Stomach smooth muscle (tissue), 2 donors: ENCODE measurements around the gene VPS8.

ENCODE experiments used
- H3K27ac ChIP-seq: one replicate; pipeline ENCODE4 v1.7.0; 2013; ENCODE audit warnings: mild to moderate bottlenecking, low read length, inconsistent platforms
- H3K27me3 ChIP-seq, 2 donors: one replicate each; pipeline ENCODE4 v1.7.0; 2013; ENCODE audit warnings: low read length in 2 of 2; ENCODE audit not compliant: insufficient read depth in 2 of 2, control insufficient read depth in 1 of 2
- H3K36me3 ChIP-seq, 2 donors: one replicate each; pipeline ENCODE4 v1.7.0; 2013; ENCODE audit warnings: low read length in 2 of 2; ENCODE audit not compliant: control insufficient read depth in 2 of 2, insufficient read depth in 2 of 2
- H3K4me1 ChIP-seq: one replicate; pipeline ENCODE4 v1.7.0; 2013; ENCODE audit warnings: low read length; ENCODE audit not compliant: control insufficient read depth, insufficient read depth
- H3K4me3 ChIP-seq, 2 donors: one replicate each; pipeline ENCODE4 v1.7.0; 2013; ENCODE audit warnings: low read length in 2 of 2
- H3K9ac ChIP-seq, 2 donors: one replicate each; pipeline ENCODE4 v1.7.0; 2013; ENCODE audit warnings: low read length in 2 of 2, mild to moderate bottlenecking in 1 of 2
- H3K9me3 ChIP-seq, 2 donors: one replicate each; pipeline ENCODE4 v1.7.0; 2013; ENCODE audit warnings: low read length in 2 of 2; ENCODE audit not compliant: control insufficient read depth in 2 of 2
- donor health status: healthy.
- donor health status: Pancreatic carcinoma.

VPS8 gene

DNA sequence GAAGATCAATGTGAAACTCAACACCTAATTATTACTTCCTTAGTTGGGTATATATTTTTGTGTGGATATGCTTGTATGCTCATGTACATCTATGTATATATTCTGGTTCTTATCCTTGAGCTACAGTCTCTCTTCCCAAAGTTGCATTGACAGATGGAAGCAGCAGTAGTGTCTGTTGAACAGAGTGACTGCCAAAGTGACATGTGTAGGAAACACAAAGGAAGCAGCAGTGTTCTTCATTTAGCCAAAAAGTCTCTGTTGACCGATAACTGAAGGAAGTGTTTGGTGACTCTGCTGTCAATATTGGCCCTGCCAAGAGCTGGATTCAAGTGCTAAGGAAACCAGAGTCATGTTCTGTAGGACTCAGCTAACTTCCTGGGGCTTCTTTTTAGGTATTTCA, 217.1 kb downstream of the VPS8 start:
- Histone ChIP-seq H3K4me3 (no peak overlapping the region), H3K27ac (no peak overlapping the region), H3K4me1 (no peaks in the 10 kb centered on the region), H3K36me3 (peaks cover 0 to 14% of the 10 kb centered on the region in 2 donors), H3K27me3 (no peaks in the 10 kb centered on the region), H3K9me3 (no peaks in the 10 kb centered on the region), H3K9ac (no peak overlapping the region)

DNA sequence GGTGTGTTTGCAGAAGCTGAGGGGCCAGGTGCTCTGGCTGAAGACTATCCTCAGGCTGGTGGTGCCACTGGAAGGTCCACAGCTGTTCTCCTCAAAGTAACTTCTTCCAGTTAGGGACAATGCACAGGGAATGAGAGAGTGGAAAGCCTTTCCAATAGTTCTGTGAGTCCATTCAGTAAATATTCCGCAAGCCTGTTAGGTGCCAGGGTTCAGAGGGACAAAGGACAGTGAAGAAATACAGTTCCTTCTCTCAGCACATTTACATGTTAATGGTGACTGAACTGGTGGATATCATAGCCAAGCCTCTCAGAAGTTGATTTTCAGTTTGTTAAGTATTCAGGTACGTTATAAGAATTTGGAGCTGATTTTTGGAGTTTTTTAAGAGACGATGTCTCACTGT, 218.4 kb downstream of the VPS8 start:
- Histone ChIP-seq H3K27me3 (no peaks in the 10 kb centered on the region), H3K4me1 (no peaks in the 10 kb centered on the region), H3K9me3 (no peaks in the 10 kb centered on the region), H3K27ac (no peak overlapping the region), H3K9ac (no peak overlapping the region), H3K4me3 (no peak overlapping the region), H3K36me3 (peaks cover 0 to 14% of the 10 kb centered on the region in 2 donors)

DNA sequence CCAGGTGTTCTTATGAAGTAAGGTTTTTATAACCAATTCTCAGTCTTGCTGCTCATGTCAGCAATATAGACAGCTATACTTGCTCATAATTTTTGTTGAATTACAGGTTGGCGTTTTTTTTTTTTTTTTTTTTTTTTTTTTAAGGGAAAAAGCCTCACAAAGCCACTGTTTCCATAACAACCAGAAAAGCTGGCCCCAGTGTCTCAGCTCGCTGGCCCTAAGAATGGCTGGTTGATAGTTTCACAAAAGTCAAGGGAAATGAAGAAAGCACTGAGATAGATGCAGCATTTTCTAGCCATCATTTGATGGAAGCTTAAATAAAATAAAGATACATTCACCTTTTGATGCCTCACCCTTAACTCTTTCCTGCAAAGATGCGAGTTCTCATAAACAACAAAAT, 219.0 kb downstream of the VPS8 start:
- Histone ChIP-seq H3K9me3 (no peaks in the 10 kb centered on the region), H3K27me3 (no peaks in the 10 kb centered on the region), H3K4me1 (no peaks in the 10 kb centered on the region), H3K4me3 (no peak overlapping the region), H3K9ac (no peak overlapping the region), H3K27ac (no peak overlapping the region), H3K36me3 (peaks cover 0 to 14% of the 10 kb centered on the region in 2 donors)

DNA sequence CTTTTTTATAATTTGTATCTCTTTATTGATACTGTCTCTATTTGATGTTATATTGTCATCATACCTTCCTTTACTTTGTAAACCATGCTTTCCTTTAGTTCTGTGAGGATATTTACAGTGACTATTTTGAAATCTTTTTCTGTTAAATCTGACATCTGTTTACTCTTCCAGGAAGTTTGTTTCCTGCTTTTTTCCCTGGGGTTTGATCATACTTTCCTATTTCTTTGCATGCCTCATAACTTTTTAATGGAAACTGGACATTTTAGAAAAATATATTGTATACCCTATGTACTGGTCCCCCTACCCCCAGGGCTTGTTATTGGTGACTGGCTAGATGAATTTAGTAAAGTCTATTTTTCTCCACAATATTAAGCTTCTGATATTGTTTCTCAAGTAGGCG, 225.8 kb downstream of the VPS8 start:
- no peak overlapping the region for H3K27ac ChIP-seq
- no peaks in the 10 kb centered on the region for H3K36me3 ChIP-seq
- H3K4me3 ChIP-seq = no peak overlapping the region
- no peaks in the 10 kb centered on the region for H3K27me3 ChIP-seq
- H3K4me1 ChIP-seq = no peaks in the 10 kb centered on the region
- no peak overlapping the region for H3K9ac ChIP-seq
- no peaks in the 10 kb centered on the region for H3K9me3 ChIP-seq

DNA sequence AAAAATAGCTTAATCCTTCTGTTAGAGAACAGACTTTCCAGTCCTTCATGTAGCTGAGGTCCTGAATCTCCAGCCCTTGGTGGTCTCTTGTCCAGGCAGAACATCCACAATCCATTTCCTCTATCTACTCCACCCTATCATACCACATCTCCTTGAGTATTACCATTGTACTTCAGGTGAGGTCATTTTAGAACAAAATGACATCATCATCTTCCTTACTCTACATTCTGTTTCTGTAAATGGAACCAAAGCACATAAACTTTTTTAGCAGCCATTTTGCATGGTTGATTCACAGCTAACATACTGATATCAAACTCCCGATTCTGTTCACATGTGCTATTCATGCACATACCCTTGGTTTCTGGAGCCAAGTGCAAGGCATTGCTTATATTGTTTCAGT, 228.5 kb downstream of the VPS8 start:
- H3K4me3 ChIP-seq = no peak overlapping the region
- no peaks in the 10 kb centered on the region for H3K9me3 ChIP-seq
- no peaks in the 10 kb centered on the region for H3K4me1 ChIP-seq
- H3K36me3 ChIP-seq = no peaks in the 10 kb centered on the region
- no peak overlapping the region for H3K9ac ChIP-seq
- no peak overlapping the region for H3K27ac ChIP-seq
- H3K27me3 ChIP-seq = no peaks in the 10 kb centered on the region

DNA sequence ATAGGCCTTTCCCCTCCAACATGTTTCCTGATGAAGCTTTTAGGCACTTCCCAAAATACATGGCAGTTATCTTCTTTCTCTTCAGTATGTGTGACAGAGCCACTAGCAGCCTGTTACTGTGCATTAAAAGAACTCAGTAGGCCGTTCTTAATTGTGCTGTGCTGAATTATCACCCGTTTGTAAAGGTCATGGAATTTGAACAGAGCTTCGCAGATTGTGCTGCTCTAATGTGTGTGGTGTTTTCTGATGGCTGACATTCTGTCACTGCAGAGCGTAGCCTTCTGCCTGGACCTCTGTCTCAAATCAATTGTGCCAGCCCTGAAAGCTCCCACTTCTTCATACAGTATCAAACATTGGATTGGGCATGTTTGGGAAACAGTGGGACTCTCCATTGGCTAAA, 229.6 kb downstream of the VPS8 start:
- H3K9me3 ChIP-seq = no peaks in the 10 kb centered on the region
- H3K27me3 ChIP-seq = no peaks in the 10 kb centered on the region
- H3K4me1 ChIP-seq = no peaks in the 10 kb centered on the region
- no peak overlapping the region for H3K27ac ChIP-seq
- H3K9ac ChIP-seq = no peak overlapping the region
- H3K36me3 ChIP-seq = no peaks in the 10 kb centered on the region
- no peak overlapping the region for H3K4me3 ChIP-seq

DNA sequence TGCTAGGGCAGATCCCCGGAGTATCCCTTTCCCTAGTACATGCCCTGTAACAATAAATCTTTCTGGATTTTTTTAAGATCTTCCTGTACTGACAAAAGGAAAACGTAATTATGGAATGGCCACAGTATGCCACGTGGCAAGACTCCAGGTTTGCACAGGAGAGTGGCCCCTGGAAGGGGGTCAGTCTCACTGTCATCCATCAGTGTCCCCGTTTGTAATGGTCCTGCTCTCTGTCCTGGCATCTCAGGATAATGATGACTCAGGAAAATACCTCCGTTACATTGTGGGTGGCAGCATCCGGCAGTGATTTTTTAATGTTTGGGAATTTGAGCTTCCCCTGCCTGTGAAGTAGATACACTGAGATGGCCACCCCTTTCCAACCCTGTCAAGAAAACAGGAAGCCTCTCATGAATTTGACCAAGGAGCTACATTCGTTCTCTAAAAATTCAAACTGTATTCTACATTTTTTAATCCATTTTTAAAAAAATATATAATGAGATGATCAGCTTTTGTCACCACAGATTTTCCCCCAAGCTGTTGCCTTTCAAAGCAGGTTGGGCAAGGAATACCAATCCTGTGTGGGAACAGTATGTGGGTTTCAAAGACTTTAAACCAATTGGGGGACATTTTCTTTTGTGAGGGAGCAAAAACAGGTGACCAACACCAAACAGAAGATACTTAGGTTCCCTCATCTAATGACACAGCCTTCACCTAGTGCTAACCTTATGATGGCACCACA, 230.5 kb downstream of the VPS8 start:
- no peak overlapping the region for H3K4me3 ChIP-seq
- no peak overlapping the region for H3K27ac ChIP-seq

DNA sequence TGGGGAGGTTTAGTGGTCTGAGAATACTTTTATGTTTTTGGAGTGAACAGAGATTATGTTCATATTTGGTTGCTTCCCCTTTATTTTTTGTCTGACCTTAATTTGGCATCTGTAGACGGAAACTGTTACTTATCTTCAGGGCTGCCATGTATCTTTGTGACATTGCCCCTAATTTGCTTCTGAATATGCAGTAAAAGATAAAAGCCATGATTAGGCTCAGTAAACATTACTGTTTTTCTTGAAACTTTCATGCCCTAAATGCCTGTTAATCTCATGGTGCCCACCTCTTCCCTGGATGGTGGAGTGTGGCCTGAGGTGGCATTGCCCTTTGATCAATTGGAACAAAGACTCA, 234.2 kb downstream of the VPS8 start:
- Histone ChIP-seq H3K27me3 (no peaks in the 10 kb centered on the region), H3K9ac (no peak overlapping the region), H3K4me1 (no peaks in the 10 kb centered on the region), H3K27ac (no peak overlapping the region), H3K9me3 (no peaks in the 10 kb centered on the region), H3K36me3 (peaks cover 0 to 32% of the 10 kb centered on the region in 2 donors), H3K4me3 (no peak overlapping the region)

More for the DNA sequence above, 230.5 kb downstream of the VPS8 start:
- Histone ChIP-seq H3K36me3 (peaks cover 0 to 2% of the 10 kb centered on the region in 2 donors), H3K27me3 (no peaks in the 10 kb centered on the region), H3K9ac (no peak overlapping the region), H3K9me3 (no peaks in the 10 kb centered on the region), H3K4me1 (no peaks in the 10 kb centered on the region)

DNA sequence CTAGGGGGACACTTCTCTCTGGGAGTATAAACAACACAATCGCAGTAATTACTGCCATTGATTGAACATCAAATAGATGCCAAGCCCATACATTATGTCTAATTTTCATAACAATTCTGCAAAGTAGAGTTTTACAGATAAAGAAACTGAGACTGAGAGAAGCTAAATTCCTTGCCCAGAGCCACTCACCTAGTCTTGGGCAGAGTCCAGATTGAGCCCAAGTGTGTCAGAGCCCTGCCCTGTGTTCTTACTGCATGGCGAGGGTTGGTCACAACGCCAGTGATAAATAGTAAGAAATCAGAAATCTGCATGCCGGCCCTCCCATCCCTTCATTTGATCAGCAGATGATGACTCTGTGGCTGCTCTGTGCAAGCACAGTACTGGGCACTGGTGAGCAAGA, 234.6 kb downstream of the VPS8 start:
- Histone ChIP-seq H3K4me1 (no peaks in the 10 kb centered on the region), H3K27ac (no peak overlapping the region), H3K36me3 (peaks cover 0 to 35% of the 10 kb centered on the region in 2 donors), H3K9ac (no peak overlapping the region), H3K27me3 (no peaks in the 10 kb centered on the region), H3K4me3 (no peak overlapping the region), H3K9me3 (no peaks in the 10 kb centered on the region)

DNA sequence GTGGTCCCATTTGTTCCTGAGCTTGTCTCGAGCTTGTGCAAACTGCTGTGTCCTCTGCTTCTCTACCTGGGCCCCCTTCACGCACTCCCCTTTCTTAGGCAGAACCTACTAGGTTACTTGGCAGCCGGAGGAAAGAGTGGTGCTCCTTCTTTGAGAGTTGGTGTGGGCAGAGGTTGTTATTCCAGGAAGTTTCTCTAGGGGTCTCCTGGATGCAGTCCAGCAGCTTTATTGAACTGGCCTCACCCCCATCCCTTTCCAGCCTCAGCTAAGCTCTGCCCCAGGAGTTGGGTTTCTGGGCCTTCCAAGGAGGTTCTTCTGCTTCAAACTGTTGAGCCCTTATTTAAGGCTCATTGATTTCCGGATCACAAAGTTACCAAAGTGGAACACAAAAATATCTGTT, 237.7 kb downstream of the VPS8 start:
- H3K4me1 ChIP-seq = no peaks in the 10 kb centered on the region
- no peaks in the 10 kb centered on the region for H3K27me3 ChIP-seq
- H3K9me3 ChIP-seq = no peaks in the 10 kb centered on the region
- H3K36me3 ChIP-seq = peaks cover 13 to 50% of the 10 kb centered on the region in 2 donors
- no peak overlapping the region for H3K9ac ChIP-seq
- no peak overlapping the region for H3K4me3 ChIP-seq
- no peak overlapping the region for H3K27ac ChIP-seq

DNA sequence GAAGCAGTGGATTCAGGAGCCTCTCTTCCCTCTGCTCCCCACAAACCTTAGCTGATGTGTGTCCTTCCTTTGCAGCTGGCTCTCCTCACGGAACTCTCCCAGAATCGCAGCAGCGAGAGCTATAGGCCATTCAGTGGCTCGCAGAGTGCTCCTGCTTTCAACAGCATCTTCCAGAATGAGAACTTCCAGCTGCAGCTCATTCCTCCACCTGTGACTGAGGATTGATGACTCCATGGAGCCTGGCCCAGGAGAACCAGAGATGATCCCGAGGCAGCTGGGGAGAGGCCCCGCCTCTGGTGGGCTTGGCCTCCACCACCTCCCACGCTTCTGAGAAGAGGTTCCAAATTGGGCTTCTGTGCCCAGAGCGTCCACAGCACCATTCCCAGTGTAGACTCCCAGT, 239.8 kb downstream of the VPS8 start:
- no peak overlapping the region for H3K9ac ChIP-seq
- no peak overlapping the region for H3K27ac ChIP-seq
- H3K27me3 ChIP-seq = no peaks in the 10 kb centered on the region
- no peaks in the 10 kb centered on the region for H3K4me1 ChIP-seq
- H3K9me3 ChIP-seq = no peaks in the 10 kb centered on the region
- peaks cover 13 to 50% of the 10 kb centered on the region in 2 donors for H3K36me3 ChIP-seq
- H3K4me3 ChIP-seq = no peak overlapping the region
